Activated naive CD4-positive, alpha-beta T cell treated with anti-CD3 and anti-CD28 coated beads, Interleukin-2, amount 50 U/mL, for 16 hours (primary cell): ENCODE measurements around the gene SAMD11.
"Not testable (repeated sequence)": the region's sequence is repeated elsewhere in the genome, so short reads cannot be mapped to it uniquely, and the experiment has no call there.

Experiments used
- DNase-seq: peaks from one replicate; pipeline ENCODE4 v3.0.0-alpha.2; 2020

The SAMD11 gene

GRCh38 chr1:946811-947210, 23.1 kb downstream of the SAMD11 start:
- not testable (repeated sequence) for DNase-seq

- DNase-seq, result no peak
These were observed 24.2 kb downstream of the SAMD11 start for GRCh38 chr1:947958-948357.

GRCh38 chr1:950268-950667, 26.5 kb downstream of the SAMD11 start:
- no peak for DNase-seq

- DNase-seq, result no peak
These were observed 27.2 kb downstream of the SAMD11 start for GRCh38 chr1:950881-951280.

- DNase-seq, result no peak
These were observed 27.6 kb downstream of the SAMD11 start for GRCh38 chr1:951364-951763.

GRCh38 chr1:952201-952600, 28.5 kb downstream of the SAMD11 start:
- no peak for DNase-seq

GRCh38 chr1:952603-953002, 28.9 kb downstream of the SAMD11 start:
- DNase-seq, result no peak

GRCh38 chr1:953524-954320, 30.0 kb downstream of the SAMD11 start:
- DNase-seq, result no peak

- DNase-seq, result no peak
These were observed 31.2 kb downstream of the SAMD11 start for GRCh38 chr1:954927-955326.

- DNase-seq, result no peak
These were observed 31.8 kb downstream of the SAMD11 start for GRCh38 chr1:955474-955873.

- DNase-seq, result no peak
These were observed 32.9 kb downstream of the SAMD11 start for GRCh38 chr1:956636-957035.

GRCh38 chr1:958823-959730, 35.4 kb downstream of the SAMD11 start, which contains the start of gene NOC2L:
TSS of gene NOC2L (minus strand) at chr1:959256. CDS start at chr1:959240, 16 bp downstream.
- DNase-seq, result peak; percentile 94

- DNase-seq, result no peak
These were observed 36.1 kb downstream of the SAMD11 start for GRCh38 chr1:959731-960362.

GRCh38 chr1:960363-961131, 36.8 kb downstream of the SAMD11 start, which contains the start of gene KLHL17:
TSS of gene KLHL17 (plus strand) at chr1:960584. CDS start at chr1:960694, 110 bp downstream.
- peak; percentile 88 for DNase-seq

GRCh38 chr1:961132-961669, 37.5 kb downstream of the SAMD11 start:
- DNase-seq, result no peak

- no peak for DNase-seq
These were observed 38.9 kb downstream of the SAMD11 start for GRCh38 chr1:962381-963300.

GRCh38 chr1:963301-963651, 39.6 kb downstream of the SAMD11 start:
- no peak for DNase-seq

- DNase-seq, result no peak
These were observed 40.2 kb downstream of the SAMD11 start for GRCh38 chr1:963746-964525.

- DNase-seq, result no peak
These were observed 41.2 kb downstream of the SAMD11 start for GRCh38 chr1:964691-965525.
